Stimulated activated CD8-positive, alpha-beta memory T cell treated with anti-CD3 and anti-CD28 coated beads, Interleukin-15, amount 100 ng/mL, for 1 hour (primary cell): Measurements from ENCODE around the gene RHBDF2.
A peak's percentile ranks its signal among the peaks of the same experiment; 100 is the strongest.

ENCODE experiments used
- DNase-seq: peaks from one replicate; pipeline ENCODE4 v3.0.0-alpha.2; 2020; ENCODE audit warnings: low read depth

The RHBDF2 gene

DNA sequence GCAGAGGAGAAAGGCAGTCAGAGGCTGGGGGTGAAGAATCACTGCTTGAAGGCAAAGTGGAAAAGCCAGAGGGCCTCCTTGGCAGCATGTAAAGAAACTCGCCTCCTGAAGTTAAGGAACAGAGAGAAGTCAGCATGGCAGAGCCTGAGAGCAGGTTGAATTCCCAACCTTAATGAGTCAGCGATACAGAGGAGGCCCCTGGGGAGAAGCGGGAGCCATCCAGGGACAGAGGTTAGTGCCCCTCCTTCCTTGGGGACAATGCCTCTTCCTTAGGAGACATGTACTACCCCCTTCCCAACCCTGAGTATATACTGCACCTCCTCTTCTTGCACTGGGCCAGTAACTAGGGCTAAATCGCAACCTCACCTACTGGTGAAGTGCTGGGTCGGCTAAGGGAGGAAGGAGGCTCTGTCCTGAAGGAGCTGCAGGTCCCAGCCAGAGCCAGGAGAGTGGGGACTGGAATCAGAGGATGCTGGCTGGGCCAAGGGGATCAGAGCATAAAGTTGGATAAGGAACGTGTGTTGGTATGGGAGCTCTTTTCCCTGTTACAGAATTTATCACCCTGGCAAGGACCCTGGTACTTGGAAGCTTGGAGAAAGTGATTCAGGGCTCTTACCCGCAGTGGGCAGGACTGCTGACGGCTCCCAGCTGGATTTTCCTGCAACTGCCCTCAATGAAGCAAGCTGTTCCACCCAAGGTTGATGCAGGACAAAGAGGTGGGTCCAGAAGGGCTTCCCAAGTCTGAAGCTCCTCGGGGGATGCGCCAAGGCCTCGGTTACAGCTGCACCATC lies 39.3 kb downstream of the RHBDF2 start:
- no peak for DNase-seq

- no peak for DNase-seq
Measured at GRCh38 chr17:76459674-76460073, 41.5 kb downstream of the RHBDF2 start.

DNA sequence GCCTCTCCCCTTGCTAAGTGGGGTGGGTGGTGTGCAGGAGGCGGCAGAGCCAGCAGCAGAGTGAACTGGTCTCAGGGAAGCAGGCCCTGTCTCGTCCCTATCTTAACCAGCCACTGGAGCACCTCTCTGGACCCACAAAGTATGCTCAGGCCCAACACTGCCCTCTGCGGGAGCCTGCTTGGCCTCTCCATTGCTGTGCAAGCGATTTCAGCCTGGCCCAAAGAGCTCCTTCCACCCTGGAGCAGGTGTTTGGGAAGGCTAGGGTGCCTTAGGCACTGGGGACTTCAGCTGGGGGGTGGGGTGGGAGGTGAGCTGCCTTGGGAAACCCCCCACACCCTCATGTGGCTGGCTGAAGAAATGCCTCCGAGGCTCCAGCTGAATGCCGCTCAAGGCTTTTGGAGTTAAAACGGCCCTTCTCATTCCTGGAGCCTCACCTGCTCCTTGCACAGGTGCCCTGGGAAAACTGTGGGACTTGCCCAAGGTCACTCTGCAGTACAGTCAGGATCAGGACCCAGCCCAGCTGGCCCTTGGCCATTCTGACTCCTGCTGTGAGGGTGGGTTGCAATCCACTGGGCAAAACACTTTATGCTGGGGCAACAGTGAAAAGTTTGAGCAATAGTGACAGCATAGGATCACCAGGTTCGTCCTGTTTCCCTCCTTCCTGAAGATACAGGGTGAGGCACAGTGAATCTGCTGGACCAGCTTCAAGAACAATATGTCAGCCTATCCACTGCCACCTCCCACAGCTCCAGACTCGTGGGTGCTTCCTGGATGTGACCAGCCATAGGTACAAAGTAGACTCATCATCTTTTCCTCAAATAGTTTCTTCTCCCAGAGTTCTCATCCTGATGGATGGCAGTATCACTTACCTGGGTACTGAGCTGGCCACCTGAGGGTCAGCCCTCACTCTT lies 42.4 kb downstream of the RHBDF2 start:
- DNase-seq: no peak

DNA sequence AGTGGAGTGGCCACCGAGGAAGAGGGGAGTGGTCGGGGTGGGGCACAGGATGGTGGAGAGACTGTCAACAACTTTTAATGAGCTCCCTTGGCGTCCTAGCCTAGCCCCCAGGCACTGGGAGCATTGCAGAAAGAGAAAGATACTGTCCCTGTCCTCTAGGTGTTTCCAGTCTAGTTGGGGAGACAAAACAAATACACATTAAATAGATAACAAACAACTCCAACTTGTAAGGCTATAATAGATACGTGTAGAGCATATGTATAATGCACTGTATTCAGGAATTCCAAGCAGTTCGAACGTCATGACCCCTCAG lies 47.8 kb downstream of the RHBDF2 start:
- DNase-seq: no peak

GRCh38 chr17:76452660-76453430 lies 48.4 kb downstream of the RHBDF2 start, which contains the start of gene UBE2O:
UBE2O (minus strand) TSS chr17:76453152; CDS start chr17:76453141, 11 bp downstream.
- DNase-seq: peak; percentile 84

DNA sequence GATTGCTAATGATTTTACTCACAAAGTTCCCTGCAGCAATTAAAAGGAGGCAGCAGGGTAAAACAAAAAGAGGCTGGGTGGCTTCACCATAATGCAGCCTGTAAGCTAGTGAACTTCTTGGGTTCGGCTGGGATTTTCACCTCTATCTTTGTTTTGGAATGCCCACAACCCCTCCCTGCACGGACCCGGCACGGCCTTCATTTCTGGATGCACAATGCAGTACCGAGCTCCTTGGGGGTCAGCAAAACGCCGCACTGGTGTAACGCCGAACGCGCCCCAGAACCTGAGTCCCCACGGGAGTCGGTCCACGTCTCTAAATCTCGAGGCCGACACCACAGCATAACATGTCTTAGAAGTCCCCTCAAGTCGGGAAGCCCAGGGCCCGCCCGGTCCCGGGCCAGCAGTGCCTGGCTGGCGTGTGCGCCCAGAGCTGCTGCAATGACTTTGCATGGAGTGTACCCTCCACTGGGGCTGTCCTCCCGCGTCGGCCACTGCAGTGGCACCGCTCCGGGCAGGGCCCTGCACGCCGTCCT lies 49.0 kb downstream of the RHBDF2 start:
- DNase-seq: no peak

DNA sequence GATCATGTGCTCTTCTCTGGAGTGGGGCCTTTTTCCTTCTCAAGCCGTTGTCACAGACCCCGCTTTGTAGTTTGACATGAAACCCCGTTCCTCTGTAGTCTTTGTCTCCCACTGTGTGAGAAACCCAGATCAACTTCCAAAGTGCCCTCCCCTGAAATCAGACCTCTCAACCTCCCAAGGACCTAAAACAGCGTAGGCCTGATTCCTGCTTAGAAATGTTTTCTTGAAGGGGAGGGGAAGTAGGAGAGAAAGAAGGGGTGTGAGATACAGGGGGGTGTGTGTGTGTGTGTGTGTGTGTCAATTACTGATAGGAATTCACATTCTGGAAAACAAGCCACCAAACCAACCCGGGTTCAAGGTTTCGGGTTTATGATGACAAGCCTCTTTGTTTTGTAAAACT lies 49.7 kb downstream of the RHBDF2 start:
- no peak for DNase-seq

DNA sequence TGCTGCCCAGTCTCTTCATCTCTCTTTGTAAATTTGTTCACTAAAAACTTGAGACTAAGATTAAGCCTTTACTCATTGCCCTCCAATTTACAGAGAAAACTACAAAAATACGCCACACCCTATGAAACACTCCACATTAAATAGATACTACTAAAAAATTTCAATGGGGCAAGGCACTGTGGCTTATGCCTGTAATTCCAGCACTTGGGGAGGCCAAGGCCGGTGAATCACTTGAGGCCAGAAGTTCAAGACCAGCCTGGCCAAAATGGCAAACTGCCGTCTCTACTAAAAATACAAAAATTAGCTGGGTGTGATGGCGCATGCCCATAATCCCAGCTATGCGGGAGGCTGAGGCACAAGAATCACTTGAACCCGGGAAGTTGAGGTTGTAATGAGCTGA lies 52.1 kb downstream of the RHBDF2 start:
- no peak for DNase-seq

- DNase-seq: no peak
Measured at GRCh38 chr17:76447931-76448652, 53.1 kb downstream of the RHBDF2 start.

- DNase-seq: no peak
Measured at GRCh38 chr17:76446449-76447231, 54.6 kb downstream of the RHBDF2 start.

DNA sequence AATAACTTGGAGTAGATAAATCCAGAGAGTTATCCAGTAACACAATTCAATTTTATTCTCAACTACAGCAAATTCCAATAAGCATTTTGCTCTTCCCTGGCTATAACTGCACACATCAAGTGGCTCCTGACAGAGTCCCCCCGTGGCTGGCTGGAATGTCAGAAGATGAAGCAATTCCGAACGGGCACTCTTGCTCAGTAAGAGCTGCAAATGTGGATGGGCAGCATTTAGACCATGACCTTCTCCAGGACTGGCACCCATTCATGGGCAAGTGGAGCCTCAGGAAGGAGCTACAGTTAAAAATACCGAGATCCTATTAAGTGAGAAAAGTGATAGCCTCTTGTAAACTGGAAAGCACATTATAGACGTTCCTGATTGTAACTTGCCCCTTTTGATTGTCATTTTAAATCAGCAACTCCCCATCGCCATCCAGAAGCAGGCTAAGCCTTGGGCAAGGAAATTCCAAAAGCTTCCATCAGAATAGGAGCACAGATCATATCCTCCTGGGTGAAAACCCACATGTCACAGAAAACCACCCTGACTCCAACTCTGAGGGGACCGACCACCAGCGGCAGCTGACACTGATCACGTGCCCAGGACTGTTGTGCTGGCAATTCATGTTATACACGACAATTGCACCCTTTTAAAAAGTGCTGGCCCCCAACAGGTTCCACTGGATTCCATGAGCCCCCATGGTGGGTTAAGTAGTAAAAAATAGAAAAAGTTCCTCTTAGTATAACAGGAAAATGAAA lies 55.4 kb downstream of the RHBDF2 start:
- no peak for DNase-seq

- DNase-seq: no peak
Measured at GRCh38 chr17:76444518-76445311, 56.5 kb downstream of the RHBDF2 start.

DNA sequence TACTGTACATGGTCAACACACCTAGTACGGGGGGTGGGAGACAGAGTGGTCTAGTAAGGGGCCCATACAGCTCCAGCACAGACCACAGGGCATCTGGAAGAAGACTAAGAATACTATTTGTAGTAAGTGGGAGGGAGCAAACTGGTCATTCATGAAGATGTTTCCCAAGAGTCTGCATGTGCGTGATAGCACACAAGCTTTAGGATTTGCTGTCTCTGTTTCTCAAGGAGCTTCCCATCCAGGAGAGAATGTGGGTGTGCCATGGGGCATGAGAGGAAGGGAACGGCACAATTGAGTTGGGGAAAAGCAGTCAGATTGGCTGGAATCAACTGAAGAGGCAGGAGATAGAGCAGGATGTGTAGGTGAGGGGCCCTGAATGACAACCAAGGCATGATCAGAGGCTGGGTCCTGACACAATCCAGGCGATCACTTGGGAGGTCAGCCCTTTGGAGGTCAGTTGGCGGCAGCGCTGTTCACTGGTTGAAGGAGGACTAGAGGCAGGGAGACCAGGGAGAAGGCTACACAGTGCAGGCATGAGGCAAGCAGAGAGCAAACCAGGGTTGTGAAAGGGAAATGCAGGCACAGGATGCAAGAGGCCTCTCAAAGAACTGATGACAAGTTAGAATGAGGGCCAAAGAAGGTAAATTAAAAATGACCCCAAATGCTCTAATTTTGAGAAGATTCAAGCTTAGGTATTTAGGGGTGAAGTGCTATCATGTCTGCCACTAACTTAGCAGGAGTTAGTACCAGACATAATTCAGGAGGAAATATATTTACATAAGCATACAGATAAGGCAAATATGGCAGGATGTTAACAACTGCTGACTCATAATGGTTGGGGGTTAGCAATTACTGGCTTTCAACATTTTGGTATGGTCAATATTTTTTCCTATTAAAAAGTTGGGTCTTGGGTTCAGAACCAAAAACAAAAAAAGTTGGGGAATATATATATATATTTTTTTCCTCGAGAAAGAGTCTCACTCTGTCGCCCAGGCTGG lies 58.6 kb downstream of the RHBDF2 start:
- DNase-seq: no peak

DNA sequence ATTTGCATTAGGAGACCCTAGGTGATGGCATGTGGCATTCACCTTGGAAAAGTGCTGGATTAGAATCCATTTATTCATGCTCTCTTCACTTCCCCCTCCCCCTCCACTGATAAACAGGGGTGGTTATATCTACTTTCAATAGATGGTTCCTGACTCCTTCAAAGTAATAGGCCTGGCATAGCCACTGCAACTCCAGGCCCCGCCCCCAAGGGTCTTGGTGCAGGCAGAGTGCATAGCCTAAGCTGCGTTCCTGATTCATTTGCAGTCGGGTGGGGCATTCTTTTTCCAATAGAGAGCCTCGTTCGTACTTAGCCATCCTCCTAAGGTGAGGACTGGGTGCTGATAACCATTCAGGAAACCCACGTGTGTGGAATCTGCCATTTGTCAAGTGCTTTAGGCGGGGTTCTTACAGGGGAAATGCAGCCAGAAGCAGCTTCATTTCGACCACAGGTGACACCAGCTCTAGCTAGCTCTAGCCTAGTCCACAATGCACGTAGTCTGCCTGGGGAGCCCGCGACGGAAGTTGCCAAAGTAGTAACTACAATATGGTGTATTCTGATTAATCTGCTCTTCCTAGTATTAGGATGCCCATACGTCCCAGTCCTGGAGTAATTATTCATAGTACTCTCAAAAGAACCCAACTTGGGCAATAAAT lies 59.4 kb downstream of the RHBDF2 start:
- DNase-seq: no peak

GRCh38 chr17:76440751-76441362 lies 60.4 kb downstream of the RHBDF2 start:
- no peak for DNase-seq

- DNase-seq: no peak
Measured at GRCh38 chr17:76439314-76439928, 61.8 kb downstream of the RHBDF2 start.
